Measurements from ENCODE around the gene CHD9. TPM values are rescaled to one million over a fixed set of nuclear protein-coding genes. Genes with fewer than 3 reads are reported as not detected.

CHD9 gene
- polyA plus RNA-seq, 3 donors: 15.8 to 26.1 (median 22.5) TPM

DNA sequence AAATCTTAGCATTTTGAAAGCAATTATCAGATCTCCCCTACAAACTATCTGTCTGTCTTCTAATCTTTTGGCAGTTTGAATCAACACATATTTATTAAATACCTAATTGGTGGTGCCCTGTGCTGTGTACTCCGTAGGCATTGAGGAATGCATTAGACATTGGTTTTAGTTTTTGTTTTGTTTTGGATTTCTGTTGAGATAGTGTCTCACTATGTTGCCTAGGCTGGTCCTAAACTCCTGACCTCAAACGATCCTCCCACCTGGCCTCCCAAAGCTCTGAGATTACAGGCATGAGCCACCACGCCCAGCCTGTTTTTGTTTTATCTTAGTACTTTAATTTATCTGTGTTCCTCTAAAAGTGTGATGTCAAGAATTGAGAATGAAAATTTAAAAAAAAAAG, 254.7 kb downstream of the CHD9 start:
- Histone ChIP-seq H3K27me3 (ENCODE audit: control insufficient read depth in 2 of 2, insufficient read depth in 2 of 2, low read length in 2 of 2) (no peaks in the 10 kb centered on the region), H3K4me3 (replicated peaks in 1 of 3; ENCODE audit: low read depth in 2 of 3, low read length in 3 of 3) (no peak overlapping the region), H3K9ac (ENCODE audit: insufficient read depth, low read length, poor library complexity, severe bottlenecking) (no peak overlapping the region), H3K4me1 (ENCODE audit: control insufficient read depth in 1 of 2, insufficient read depth in 2 of 2, low read length in 2 of 2) (no peaks in the 10 kb centered on the region), H3K79me2 (ENCODE audit: insufficient read depth, low read length) (no peaks in the 10 kb centered on the region), H2AFZ (ENCODE audit: insufficient read depth, low read depth, low read length, poor library complexity, severe bottlenecking) (no peak overlapping the region), H3K9me3 (replicated peaks in 1 of 2; ENCODE audit: control insufficient read depth in 1 of 2, insufficient read depth in 1 of 2, low read length in 2 of 2) (no peaks in the 10 kb centered on the region), H3K27ac (ENCODE audit: low read depth in 1 of 2, low read length in 2 of 2) (peak overlapping the region in 1 of 2 donors; percentile 32), H3K36me3 (replicated peaks in 1 of 2; ENCODE audit: control insufficient read depth in 1 of 2, insufficient read depth in 2 of 2, low read length in 2 of 2) (peaks cover 76 to 98% of the 10 kb centered on the region in 2 donors), H4K20me1 (ENCODE audit: insufficient read depth, low read length) (no peaks in the 10 kb centered on the region), H3K4me2 (replicated peaks; ENCODE audit: extremely low read depth, low read length, poor library complexity, severe bottlenecking) (no peak overlapping the region)
- Mint-ChIP-seq H3K36me3 (peaks cover 66 to 85% of the 10 kb centered on the region in 2 donors), H3K4me3 (no peak overlapping the region), H3K27me3 (ENCODE audit: low read depth in 3 of 3) (no peaks in the 10 kb centered on the region), H3K4me1 (no peaks in the 10 kb centered on the region), H3K27ac (peak overlapping the region in 2 of 7 donors; percentile 50 to 55), H3K9me3 (no peaks in the 10 kb centered on the region)
- no CpG with 5 or more reads among the region's 3 CpGs for WGBS (ENCODE audit: insufficient coverage)
- DNase-seq: no peak
- intact Hi-C loops (cut with micrococcal nuclease): loop anchor here in 1 of 2 donors (10.0 kb wide), 1 partner anchor 65 kb away; no protein-coding TSS in a partner anchor
- TF ChIP-seq, protein P1, sequence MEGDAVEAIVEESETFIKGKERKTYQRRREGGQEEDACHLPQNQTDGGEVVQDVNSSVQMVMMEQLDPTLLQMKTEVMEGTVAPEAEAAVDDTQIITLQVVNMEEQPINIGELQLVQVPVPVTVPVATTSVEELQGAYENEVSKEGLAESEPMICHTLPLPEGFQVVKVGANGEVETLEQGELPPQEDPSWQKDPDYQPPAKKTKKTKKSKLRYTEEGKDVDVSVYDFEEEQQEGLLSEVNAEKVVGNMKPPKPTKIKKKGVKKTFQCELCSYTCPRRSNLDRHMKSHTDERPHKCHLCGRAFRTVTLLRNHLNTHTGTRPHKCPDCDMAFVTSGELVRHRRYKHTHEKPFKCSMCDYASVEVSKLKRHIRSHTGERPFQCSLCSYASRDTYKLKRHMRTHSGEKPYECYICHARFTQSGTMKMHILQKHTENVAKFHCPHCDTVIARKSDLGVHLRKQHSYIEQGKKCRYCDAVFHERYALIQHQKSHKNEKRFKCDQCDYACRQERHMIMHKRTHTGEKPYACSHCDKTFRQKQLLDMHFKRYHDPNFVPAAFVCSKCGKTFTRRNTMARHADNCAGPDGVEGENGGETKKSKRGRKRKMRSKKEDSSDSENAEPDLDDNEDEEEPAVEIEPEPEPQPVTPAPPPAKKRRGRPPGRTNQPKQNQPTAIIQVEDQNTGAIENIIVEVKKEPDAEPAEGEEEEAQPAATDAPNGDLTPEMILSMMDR (IDR thresholded peaks at IDR 0.05): no peak

DNA sequence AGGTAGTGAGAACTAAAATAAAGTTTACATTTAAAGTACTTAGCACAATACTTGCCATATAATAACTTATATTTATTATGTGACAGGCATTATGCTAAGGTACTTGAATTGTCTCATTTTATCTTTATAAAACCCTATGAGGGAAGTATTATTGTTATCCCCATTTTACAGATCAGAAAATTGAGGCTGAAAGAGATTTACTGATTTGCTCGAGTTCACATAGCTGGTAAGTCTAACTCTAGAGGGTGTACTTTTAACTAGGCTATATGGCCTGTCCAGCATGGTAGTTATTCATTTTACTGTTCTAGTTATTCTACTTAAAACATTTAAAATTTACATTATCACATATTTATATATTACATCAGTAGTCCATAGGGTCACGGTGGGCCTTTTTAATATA, 266.2 kb downstream of the CHD9 start:
- Mint-ChIP-seq H3K36me3 (peaks cover 59 to 65% of the 10 kb centered on the region in 2 donors), H3K9me3 (peaks cover 0 to 1% (median 0%) of the 10 kb centered on the region in 7 donors), H3K4me3 (no peak overlapping the region), H3K27me3 (ENCODE audit: low read depth in 3 of 3) (no peaks in the 10 kb centered on the region), H3K27ac (no peak overlapping the region), H3K4me1 (no peaks in the 10 kb centered on the region)
- intact Hi-C loops (cut with micrococcal nuclease): no loop called here
- no peaks in the 10 kb centered on the region for H3K27me3 ChIP-seq (ENCODE audit: control insufficient read depth in 2 of 2, insufficient read depth in 2 of 2, low read length in 2 of 2)
- H3K4me1 ChIP-seq (ENCODE audit: control insufficient read depth in 1 of 2, insufficient read depth in 2 of 2, low read length in 2 of 2): no peaks in the 10 kb centered on the region
- no peak overlapping the region for H3K27ac ChIP-seq (ENCODE audit: low read depth in 1 of 2, low read length in 2 of 2)
- no peak overlapping the region for H3K9ac ChIP-seq (ENCODE audit: insufficient read depth, low read length, poor library complexity, severe bottlenecking)
- H3K79me2 ChIP-seq (ENCODE audit: insufficient read depth, low read length): no peaks in the 10 kb centered on the region
- peaks cover 77 to 95% of the 10 kb centered on the region in 2 donors for H3K36me3 ChIP-seq (replicated peaks in 1 of 2; ENCODE audit: control insufficient read depth in 1 of 2, insufficient read depth in 2 of 2, low read length in 2 of 2)
- H2AFZ ChIP-seq (ENCODE audit: insufficient read depth, low read depth, low read length, poor library complexity, severe bottlenecking): no peak overlapping the region
- no peak overlapping the region for H3K4me3 ChIP-seq (replicated peaks in 1 of 3; ENCODE audit: low read depth in 2 of 3, low read length in 3 of 3)
- DNase-seq: no peak
- no peaks in the 10 kb centered on the region for H3K9me3 ChIP-seq (replicated peaks in 1 of 2; ENCODE audit: control insufficient read depth in 1 of 2, insufficient read depth in 1 of 2, low read length in 2 of 2)
- TF ChIP-seq, protein P1 (IDR thresholded peaks at IDR 0.05): no peak
- no peak overlapping the region for H3K4me2 ChIP-seq (replicated peaks; ENCODE audit: extremely low read depth, low read length, poor library complexity, severe bottlenecking)
- no CpG with 5 or more reads among the region's 2 CpGs for WGBS (ENCODE audit: insufficient coverage)
- H4K20me1 ChIP-seq (ENCODE audit: insufficient read depth, low read length): no peaks in the 10 kb centered on the region
